ENCODE results near the gene PTPRN2.
"Not testable (repeated sequence)": the region's sequence is repeated elsewhere in the genome, so short reads cannot be mapped to it uniquely, and the experiment has no call there.

Gene PTPRN2

DNA sequence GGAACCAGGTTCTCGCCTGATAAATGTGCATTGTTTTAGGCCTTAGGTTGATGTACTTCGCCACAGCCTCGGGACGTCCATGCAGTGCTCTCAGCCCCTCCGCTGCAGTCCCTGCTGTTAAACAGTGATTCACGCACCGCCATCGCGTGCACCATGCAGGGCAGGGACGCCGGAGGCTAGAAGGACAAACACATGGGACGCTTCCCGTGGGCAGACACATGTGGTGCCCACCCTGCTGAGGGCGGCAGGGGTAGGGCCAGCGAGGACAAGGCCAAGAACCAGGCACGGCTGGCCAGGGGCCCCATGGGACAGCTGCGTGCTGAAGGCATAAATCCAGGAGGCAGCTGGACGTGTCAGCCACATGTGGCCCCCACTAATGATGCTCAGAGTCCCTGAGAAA, 394.7 kb downstream of the PTPRN2 start:
- DNase-seq = no peak

DNA sequence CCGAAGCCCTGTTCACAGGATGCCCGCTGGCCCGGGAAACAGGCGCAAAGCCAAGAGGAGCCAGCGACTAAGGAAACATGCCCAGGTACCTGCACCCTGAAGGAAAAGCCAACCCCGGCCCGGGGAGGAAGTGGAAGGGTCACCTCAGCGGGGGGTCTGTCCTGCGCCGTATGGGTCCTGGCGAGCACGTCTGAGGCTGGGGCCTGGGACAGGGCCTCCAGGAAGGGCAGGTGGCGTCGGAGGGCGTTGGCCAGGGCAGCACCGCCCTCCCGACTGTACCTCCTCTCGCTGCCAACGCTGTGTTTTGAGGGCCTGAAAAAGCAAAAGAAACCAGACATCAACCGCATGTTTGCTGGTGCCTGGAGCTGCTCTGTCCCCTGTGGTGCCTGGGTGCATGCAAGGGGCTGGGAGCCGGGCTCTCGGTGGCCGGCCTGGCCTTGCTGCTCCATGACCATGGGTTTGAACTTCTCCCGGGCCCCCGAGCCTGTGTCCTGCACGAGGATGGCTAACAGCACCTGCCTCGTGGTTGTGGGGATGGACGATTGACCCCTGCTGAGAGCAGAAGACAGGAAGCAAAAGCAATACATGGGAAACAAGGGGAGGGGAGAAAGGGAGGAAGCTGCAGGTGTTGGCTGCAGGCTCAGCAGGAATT, 395.3 kb downstream of the PTPRN2 start:
- no peak for DNase-seq

DNA sequence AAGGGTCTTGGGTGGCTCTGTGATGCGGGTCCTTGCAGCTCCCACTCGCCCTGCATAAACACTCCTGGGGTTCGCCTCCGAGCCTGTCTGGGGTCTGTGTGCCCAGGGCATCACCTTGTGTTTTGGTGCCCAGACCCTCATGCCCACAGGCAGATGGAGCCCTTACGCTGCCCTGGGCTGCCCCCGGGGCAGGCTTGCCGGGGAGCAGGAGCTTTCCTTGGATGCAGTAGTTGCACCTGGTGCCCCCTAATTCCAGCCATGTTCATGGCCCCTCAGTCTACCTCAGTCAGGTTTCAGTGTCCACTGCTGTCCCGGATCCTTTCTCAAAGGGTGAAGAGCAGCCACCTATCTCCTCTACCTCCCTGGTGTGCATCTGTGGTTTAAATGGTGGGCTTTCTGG, 396.0 kb downstream of the PTPRN2 start:
- DNase-seq = no peak

DNA sequence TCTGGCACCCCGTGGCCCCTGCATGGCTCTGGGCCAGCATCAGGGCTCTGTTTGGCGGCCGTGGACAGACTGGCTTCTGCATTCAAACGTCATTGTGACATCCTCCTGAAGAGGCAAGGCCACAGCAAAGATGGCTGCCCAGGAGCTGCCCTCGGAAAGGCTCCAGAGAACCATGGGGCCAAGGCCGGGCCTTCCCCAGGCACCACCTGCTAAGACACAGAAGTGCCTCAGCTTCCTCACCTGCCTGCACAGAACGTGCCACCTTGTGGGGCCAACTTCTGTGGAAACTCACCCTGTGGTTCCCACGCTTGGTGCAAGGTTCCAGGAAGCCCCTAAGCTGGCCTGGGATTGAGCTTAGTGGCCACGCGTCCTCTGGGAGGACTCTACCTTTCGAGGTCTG, 396.9 kb downstream of the PTPRN2 start:
- DNase-seq = no peak

DNA sequence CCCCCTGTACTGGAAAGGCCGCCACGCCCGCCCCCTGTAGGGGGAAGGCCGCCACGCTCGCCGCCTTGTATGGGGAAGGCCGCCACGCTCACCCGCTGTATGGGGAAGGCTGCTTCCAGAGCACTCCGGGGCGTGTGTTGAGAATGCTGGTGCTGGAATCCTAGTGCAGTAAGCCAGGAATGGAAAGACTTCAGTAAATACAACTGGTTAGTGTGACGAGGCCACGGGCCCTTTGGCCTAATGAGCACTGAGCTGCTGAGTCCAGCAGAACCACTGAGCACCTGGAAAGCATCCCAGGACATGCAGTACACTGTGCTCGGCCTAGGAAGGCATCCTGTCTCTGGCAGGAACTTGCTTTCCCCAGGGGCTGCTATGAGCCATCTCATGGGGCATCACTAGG, 398.9 kb downstream of the PTPRN2 start:
- no peak for DNase-seq

DNA sequence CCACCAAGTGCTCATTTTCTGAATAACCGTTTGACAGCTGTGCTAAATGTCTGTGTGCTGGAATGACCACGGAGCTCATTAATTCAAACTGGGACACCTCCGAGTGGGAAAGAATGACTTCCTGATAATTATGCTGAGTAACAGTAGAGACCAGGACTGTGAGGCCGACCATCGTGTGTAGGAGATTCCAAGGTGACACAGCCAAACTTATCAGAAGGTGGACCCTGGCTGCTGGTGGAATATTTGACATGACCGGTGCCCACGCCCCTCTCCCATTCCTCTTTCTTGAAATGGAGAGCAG, 400.0 kb downstream of the PTPRN2 start:
- DNase-seq = no peak

DNA sequence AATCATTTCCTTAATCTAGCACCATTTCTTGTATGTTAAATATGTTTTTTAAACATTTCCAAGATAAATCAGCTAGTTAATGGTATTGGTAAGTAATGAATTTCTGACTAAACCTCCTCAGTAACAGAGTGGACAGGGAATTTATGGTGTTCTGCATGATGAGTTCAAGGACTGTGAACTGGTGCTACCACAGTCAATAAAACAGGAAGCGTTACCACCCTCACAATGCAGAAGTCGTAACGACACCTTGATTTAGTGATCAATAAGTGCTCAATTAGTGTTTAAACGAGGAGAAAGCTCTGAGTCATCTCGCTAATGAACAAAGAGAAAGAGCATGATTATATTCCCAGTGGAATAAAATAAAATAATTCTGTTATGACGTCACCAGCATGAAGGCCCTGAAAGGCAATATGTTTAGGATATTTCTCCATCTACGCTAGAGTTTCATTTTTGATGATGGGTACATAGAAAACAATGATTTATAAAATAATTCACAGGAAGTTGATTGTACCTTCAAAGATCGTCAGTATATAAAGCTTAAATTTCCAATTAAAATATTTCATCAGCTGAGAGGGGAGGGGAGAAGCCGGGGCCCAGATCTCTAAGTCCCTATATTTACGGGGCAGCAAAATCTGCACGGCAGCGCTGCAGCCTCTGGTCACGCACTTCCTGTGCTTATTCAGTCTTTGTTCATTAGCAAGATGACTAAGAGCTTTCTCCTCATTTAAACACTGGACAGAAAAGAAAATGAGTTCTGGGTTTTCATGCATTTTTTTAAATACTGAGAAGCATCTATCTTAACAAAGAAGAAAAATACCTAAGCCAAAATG, 400.5 kb downstream of the PTPRN2 start:
- no peak for DNase-seq

DNA sequence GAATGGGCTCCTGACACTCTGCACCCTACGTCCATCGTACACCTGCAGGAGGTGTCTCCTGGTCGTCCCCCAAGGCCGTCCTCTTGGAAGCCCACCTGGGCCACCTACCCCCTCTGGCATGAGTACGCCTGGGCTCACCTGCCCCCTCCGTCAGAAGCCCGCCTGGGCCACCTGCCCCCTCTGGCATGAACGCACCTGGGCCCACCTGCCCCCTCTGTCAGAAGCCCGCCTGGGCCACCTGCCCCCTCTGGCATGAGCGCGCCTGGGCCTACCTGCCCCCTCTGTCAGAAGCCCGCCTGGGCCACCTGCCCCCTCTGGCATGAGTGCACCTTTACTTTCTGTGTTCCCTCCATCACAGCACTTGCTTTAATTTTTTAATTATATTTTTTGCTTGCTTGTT, 401.2 kb downstream of the PTPRN2 start:
- no peak for DNase-seq

DNA sequence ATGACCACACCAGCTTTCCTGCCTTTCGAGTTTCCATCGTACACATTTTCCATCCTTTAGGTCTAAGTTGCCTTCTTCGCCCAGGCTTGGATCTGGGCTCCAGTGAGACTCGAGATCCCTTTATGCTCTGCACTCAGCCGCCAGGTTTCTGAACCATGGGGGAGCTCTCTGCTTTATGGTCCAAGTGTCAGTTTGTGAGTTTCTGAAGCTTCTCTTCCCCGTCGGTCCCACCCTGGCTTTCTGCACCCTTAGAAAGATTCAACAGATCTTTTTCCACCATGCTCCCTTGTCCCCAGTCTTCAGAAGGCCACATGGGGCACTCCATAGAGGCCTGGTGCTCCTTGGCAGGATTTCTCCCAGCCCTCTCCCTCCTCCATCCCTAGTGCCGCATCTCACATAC, 402.0 kb downstream of the PTPRN2 start:
- DNase-seq = no peak

DNA sequence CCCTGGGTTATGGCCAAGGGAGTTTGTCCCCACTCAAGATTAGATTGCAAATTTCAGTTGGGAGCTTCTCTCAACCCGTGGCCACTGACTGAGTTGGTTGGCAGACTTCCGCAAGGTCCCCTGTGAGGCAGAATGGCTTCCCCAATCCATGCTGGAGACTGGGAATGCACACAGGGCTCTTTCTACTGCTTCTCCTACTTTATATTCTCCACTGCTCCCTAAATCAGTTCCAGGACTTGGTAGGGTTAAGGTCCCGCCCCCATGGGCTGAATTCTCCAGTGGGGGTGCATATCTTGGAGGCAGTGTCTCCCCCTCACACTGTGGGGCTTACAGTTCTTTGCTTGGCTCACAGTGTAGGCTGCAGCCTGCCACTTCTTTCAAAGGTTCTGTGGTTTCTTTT, 404.2 kb downstream of the PTPRN2 start:
- no peak for DNase-seq

DNA sequence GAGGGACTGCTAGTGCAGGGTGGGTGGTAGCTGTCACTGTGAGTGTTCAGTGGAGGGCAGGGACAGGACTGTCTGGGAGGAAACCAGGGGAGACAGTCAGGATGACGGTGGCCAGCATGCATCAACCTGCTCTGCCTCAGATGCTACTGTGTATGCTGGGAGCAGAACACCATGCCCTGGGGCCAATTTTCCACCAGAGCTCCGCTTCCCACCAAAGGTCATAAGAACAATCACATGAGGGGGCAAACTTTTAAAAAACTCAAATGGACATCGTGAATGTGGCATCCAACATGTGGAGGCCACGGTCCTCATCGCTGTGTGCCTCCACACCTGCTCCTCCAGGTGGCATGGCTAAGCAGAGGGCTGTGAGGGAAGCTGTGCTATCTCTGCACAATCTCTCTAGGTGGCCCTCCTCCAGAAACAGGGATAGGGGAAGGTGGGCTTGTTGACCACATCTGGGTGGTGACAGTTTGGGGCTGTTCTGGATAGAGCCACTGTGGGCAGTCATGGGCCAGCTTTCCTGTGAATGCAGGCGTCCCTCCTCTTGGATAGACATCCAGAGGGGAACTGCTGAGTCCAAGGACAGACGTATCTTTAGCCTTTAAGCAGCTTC, 411.0 kb downstream of the PTPRN2 start:
- DNase-seq = no peak

DNA sequence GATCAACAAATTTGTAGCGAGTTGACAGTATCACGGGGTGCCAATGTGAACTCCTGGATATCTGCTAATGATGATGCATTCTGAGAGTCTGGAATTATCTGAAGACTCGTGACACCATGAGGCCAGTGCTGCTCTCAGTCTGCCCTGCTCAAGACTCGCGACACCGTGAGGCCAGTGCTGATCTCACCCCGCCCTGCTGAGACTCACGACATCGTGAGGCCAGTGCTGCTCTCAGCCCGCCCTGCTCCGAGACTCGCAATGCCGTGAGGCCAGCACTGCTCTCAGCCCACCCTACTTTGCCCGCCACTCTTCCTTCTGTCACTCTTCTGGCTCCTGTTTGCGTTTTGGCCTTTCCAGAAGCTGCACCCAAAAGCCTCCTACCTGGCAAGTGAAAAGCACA, 411.8 kb downstream of the PTPRN2 start:
- no peak for DNase-seq

DNA sequence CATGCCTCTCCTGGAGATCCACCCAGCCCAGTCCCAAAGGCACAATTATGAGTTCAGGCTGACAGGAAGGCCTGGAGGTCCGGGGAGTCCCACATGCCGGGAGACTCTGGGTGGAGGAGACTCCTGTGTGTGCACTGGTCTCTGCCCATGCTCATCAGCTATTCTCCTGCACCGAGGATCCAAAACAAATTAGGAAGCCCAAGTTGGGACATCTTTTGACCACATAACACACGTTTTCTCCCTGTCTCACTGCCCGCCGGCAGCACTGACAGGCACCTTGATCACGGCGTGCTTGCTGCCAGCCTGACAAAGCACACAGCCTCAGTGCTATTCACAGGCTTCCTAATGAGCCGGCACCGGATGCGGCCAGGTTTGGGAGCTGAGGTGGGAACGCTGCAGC, 412.7 kb downstream of the PTPRN2 start:
- no peak for DNase-seq

DNA sequence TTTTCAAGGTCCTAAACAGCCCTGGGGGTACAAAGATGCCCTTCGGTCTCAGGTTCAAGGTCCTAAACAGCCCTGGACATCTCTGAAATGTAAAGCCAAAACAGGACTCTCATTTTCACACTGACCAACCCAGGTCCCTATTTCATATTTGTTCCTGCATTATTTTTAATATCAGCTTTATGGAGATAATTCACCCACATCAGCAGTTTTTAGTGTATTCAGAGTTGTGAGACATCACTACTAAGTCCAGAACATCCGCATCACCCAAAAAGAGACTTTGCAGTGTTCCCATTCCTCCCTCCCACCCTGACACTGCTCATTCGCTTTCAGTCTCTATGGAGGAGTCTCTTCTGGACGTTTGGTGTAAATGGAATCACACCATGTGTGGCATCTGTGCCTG, 420.2 kb downstream of the PTPRN2 start:
- DNase-seq = no peak

DNA sequence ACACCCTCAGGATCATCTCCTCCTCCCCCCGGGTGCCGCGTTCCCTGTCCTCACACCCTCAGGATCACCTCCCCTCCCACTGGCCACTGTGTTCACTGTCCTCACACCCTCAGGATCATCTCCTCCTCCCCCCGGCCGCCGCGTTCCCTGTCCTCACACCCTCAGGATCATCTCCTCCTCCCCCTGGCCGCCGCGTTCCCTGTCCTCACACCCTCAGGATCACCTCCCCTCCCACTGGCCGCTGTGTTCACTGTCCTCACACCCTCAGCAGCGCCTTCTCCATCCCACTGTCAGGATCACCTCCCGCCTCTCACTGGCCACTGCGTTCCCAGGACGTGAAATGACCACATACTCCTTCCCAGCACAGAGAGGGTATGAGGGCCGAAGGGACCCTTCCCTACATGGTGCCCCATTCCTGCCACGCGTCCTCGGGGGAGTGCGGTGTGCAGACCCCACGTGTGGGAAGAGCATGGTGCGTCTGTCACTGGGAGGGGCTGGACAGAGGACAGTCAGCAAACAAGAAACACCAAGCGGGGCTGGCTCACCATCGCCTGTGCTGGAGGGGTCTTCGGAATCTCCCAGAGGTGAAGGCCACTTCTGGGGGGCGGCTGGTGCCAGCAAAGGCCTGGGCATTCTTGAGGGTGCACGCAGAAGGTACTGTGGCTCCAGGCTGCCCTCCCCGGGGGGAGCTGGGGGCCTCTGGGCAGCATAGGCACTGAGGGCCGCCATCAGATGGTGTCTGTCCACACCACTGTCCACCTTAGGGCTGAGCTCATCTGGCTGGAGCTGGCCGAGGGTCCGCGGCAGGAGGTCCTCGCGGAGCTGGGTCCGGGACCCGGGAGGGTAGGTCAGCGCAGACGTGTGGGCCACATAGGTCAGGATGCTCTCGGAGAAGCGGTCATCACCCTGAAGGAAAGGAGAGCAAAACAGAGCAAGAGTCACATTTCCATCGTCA, 421.0 kb downstream of the PTPRN2 start:
- DNase-seq = no peak

DNA sequence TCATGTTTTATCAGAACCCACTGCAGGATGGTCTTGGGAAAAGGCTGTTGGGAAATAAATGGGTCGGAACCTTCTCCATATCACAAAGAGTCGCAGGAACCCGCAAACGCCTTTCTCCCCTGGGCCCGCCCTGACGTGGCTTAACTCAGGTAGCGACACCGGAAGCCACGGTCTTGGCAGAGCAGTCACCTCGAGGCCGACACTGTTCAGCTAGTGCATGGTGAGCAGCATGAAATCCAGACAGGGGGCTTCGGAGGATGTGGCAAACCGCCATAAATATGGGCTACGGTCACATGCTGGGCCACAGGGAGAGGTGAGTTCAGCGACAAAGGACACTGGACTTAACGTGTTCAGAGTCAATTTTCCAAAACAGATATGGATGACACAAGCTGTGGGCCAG, 421.9 kb downstream of the PTPRN2 start:
- DNase-seq = no peak

DNA sequence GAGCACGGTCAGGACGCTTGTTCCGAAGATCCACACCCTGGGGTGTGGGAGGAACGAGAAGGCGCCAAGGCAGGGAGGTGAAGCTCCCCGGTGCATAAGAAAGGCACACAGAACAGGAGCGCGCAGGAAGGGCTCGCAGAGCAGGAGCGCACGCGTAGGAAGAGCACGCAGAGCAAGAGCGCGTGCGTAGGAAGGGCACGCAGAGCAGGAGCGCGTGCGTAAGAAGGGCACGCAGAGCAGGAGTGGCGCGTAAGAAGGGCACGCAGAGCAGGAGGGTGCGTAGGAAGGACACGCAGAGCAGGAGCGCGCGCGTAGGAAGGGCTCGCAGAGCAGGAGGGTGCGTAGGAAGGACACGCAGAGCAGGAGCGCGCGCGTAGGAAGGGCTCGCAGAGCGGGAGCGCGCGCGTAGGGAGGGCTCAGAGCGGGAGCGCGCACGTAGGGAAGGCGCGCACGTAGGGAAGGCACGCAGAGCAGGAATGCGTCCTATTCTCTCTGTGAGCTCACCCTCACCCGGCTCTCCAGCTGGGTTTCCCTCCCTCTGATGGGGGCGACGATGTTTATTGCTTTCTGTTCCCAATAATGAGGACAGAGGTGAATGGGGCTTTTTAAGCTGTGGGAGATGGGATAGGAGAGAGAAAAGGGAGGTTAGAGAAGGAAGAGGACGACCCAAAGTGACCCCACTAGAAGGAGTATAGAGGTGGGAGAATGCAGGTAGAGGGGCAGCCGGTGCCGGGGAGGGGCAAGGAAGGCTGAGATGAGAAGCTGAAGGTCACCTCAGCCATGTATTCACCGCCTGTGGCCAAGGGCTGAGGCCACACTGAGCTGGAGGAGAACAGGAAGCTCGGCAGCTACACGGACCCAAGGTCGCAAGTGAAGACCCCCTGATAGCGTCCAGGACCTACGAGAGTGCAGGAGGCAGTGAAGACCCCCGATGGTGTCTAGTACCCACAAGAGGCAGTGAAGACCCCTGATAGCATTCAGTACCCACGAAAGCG, 423.2 kb downstream of the PTPRN2 start:
- no peak for DNase-seq

DNA sequence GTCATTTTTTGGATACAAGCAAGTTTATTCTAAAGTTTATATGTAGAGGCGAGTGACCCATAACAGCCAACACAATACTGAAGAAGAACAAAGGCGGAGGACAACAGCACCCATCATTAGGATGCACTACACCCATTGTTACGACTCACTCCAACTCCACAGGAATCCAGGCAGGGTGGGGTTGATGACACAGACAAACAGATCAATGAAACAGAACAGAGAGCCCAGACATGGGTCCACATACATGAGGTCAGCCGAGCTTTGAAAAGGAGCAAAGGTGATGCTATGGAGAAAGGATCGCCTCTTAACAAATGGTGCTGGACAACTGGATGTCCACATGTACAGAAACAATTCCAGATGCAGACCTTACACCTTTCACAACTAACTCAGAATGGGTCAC, 426.4 kb downstream of the PTPRN2 start:
- DNase-seq = no peak

DNA sequence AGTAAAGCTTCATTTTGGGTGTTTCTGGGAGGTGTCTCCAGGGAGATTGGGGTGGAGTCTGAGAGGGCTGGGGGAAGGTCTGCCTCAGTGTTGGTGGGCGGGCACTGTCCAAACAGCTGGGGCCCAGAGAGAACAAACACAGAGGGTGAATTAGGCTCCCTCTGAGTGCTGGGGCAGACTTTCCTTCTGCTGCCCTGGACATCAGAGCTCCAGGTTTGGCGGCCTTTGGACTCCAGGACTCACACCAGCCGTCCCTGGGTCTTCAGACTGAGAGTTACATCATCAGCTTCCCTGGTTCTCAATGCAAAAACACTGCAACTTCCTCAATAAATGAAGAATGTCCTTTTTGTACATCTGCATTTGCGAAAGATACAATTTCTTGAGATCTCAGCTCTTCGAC, 427.4 kb downstream of the PTPRN2 start:
- DNase-seq = no peak

DNA sequence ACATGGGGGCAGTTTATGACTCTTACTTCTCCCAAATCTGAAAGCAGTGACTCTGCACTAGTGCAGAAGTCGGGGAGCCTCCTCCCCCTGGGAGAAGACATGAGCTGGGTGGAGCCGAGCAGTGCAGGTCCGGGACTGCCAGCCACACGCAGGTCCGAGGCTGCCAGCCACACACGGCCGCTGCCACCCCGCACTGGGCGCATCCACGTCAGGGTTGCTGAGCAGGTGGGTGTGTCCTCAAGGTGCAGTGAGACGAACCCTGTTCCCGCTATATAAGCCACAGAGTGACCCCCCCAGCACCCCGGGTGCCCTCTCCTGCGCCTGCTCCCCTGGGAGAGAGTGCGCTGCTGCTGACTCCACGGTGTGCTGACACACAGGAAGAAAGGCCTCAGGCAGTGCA, 430.2 kb downstream of the PTPRN2 start:
- no peak for DNase-seq

DNA sequence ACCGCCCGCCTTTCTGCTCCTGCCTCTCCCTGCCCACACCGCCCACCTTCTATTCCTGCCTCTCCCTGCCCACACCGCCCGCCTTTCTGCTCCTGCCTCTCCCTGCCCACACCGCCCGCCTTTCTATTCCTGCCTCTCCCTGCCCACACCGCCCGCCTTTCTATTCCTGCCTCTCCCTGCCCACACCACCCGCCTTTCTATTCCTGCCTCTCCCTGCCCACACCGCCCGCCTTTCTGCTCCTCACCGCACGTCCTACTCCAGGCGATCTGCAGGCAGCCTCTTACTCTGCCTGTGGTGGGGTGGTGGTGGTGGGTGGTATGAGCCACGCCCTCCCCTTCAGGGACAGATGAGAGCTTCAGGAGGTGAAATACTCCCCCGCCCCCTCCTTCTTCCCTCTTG, 436.4 kb downstream of the PTPRN2 start:
- DNase-seq = not testable (repeated sequence)

DNA sequence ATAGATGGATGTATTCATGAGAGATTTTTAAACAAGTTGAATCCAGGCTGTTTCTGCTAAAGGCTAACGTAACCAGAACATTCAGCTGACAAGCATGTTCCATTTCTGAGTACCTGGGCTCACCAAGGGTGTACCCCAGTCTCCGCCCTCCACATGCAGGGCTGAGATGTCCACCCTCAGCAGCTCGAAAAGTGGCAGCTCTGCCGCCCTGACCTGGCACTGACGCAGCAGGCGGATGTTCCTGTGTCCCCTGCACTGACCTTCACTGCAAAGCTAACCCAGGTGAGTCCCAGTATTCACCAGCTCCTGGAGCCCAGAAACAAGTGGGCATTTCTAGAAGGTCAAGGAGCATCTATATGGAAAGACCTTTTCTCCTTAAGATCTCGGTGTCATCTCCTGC, 437.4 kb downstream of the PTPRN2 start:
- no peak for DNase-seq
